GM19238 (cell line): ENCODE data around the gene COQ2.

Experiments used
- DNase-seq: peaks from one replicate; pipeline ENCODE4 v3.0.0; 2011; ENCODE audit warnings: low spot score; ENCODE audit not compliant: insufficient read length

COQ2 gene

DNA sequence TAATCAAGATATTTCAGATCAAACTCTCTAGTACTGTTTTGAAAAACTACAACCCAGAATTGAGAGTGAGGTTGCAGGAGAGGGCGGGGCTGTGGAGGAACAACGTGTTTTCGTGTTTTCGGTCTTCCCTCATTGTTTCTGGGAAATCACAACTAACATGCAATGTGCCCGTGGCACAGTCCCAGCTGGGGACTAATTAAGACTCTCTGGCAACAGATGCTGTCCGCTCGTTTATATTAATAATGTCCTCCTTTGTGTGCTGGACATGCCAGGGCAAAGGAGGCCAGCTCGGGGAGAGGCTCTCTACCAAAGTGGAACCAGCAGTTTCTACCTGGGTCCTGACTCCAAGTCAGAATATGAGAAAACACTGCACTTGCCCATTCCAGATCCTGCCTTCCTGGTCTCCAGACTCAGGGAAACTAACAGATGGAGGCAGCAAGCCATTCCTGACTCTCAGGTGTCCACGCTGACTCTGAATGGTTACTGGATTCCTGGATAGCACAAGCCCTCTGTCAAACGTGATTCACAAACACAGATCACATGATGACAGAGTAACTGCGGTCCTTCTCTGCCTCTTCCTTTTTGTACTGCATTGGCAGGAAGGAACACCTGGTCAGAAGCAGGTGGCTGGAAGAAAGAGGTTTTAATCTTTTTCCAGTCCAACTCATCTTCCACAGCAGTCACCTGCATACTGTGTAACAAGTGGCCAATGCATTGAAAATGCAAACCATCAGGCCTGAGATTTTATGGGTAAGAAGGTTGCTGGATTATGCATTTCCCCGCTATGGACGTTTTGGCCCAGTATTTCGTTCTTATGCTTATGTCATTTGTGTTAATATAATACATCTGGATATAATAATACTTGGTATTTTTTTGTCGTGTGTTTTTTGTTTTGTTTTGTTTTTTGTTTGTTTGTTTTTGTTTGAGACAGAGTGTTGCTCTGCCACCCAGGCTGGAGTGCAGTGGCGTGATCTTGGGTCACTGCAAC is 65.0 kb downstream of the COQ2 start:
- no peak for DNase-seq

- peak; percentile 44 for DNase-seq
Observed at GRCh38 chr4:83217721-83218522, 66.7 kb downstream of the COQ2 start.

- no peak for DNase-seq
Observed at GRCh38 chr4:83216959-83217683, 67.5 kb downstream of the COQ2 start.

- no peak for DNase-seq
Observed at GRCh38 chr4:83214079-83214478, 70.5 kb downstream of the COQ2 start.
